ENCODE results near the gene CHAF1A.

Gene CHAF1A

DNA sequence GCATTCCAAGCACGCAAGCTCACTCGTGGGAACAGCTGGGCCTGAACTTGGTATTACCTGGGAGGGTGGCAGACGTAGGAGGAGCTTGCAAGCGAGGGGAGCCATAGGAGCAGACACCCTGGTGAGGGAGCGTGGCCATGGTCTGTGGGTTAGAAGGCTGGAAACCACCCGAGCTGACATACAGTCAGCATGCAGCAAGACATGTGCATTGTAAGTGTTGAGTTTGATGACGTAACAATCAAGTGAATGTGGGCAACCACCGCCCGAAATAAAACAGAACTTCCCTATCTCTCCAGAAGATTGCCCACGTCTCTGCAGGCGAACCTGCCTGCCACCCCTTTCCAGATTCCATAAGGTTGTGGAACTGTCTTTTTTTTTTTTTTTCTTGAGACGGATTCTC is 28.3 kb downstream of the CHAF1A start:
- Mint-ChIP-seq H3K27me3 (no peaks in the 10 kb centered on the region), H3K4me1 (ENCODE audit: low read depth) (no peaks in the 10 kb centered on the region), H3K27ac (no peak overlapping the region), H3K4me3 (no peak overlapping the region), H3K9me3 (no peaks in the 10 kb centered on the region), H3K36me3 (ENCODE audit: low read depth) (peaks cover 61% of the 10 kb centered on the region)

DNA sequence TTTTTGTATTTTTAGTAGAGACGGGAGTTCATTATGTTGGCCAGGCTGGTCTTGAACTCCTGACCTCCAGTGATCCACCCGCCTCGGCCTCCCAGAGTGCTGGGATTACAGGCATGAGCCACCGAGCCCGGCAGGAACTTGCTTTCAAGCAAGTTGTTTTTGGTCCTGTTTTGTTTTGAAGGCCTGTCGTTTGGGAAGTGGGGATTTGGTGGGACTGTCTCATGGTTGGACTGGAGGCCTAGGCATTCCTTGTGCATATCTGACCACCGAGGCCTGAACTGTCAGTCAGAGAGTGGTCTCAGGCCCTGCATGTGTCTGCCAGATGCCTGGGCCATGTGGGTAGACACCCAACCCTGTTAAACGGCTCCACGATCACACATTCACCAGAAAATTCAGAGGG is 28.9 kb downstream of the CHAF1A start:
- H3K4me3 Mint-ChIP-seq = no peak overlapping the region
- H3K27ac Mint-ChIP-seq = no peak overlapping the region
- no peaks in the 10 kb centered on the region for H3K4me1 Mint-ChIP-seq (ENCODE audit: low read depth)
- H3K9me3 Mint-ChIP-seq = no peaks in the 10 kb centered on the region
- no peaks in the 10 kb centered on the region for H3K27me3 Mint-ChIP-seq
- peaks cover 57% of the 10 kb centered on the region for H3K36me3 Mint-ChIP-seq (ENCODE audit: low read depth)

DNA sequence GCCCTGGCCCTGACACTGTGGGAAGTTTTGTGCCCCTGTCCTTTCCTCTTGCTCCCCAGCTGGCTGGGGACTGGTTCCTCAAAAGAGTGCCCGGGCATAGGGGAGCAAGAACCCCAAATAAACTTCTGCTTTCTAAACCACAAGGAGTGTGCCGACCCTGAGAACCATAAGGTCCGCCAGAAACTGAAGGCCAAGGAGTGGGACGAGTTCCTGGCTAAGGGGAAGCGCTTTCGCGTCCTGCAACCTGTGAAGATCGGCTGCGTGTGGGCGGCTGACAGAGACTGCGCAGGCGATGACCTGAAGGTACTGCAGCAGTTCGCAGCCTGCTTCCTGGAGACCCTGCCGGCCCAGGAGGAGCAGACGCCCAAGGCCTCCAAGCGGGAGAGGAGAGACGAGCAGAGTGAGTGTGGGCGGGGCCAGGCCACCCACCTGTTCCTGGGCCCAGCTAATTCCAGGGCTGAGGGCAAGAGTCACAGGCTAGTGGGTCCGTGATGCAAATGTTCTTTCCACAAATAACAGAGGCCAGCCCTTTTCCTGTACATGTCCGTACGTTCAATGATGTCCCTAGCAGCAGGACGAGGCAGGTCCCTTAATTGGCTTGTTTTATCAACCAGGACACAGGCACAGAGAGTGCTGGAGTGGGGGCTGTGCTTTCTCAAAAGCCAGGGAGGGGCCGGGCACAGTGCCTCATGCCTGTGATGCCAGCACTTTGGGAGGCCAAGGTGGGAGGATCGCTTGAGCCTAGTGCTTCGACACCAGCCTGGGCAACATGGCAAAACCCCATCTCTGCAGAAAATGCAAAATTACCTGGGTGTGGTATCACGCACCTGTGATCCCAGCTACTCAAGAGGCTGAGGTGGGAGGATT is 29.6 kb downstream of the CHAF1A start:
- no peak overlapping the region for H3K4me3 Mint-ChIP-seq
- no peaks in the 10 kb centered on the region for H3K9me3 Mint-ChIP-seq
- no peak overlapping the region for H3K27ac Mint-ChIP-seq
- H3K27me3 Mint-ChIP-seq = no peaks in the 10 kb centered on the region
- no peaks in the 10 kb centered on the region for H3K4me1 Mint-ChIP-seq (ENCODE audit: low read depth)
- H3K36me3 Mint-ChIP-seq (ENCODE audit: low read depth) = peaks cover 57% of the 10 kb centered on the region

DNA sequence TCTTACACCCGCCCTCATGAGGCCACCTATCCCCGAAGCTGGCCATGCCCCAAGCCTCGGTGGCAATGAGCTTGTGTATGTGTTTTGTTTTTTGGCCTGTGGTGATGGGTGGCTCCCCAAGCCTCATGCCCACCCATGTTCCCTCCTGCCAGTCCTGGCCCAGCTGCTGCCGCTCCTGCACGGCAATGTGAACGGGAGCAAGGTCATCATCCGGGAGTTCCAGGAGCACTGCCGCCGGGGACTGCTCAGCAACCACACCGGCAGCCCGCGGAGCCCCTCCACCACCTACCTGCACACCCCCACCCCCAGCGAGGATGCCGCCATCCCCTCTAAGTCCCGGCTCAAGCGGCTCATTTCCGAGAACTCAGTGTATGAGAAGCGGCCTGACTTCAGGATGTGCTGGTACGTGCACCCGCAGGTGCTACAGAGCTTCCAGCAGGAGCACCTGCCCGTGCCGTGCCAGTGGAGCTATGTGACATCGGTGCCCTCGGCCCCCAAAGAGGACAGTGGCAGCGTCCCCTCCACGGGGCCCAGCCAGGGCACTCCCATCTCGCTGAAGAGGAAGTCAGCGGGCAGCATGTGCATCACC is 30.6 kb downstream of the CHAF1A start:
- Mint-ChIP-seq H3K27me3 (no peaks in the 10 kb centered on the region), H3K4me3 (no peak overlapping the region), H3K36me3 (ENCODE audit: low read depth) (peaks cover 59% of the 10 kb centered on the region), H3K9me3 (no peaks in the 10 kb centered on the region), H3K4me1 (ENCODE audit: low read depth) (no peaks in the 10 kb centered on the region), H3K27ac (no peak overlapping the region)

DNA sequence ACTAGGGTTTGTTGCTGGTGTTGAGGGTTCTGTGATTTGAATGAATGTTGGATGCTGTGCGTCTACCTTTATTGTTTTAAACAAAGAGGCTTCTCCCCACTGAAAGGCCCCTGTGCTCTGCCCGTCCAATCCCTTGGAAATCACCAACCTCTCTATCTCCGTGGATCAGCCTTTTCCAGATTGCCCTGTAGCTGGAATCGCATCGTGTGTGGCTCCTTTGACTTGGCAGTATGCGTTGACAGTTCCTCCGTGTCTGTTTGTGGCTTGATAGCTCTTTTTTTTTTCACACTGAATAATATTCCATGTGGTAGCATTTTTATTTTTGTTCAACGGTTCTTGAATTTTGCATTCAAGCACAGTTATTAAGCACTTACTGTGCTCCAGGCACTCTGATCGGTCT is 32.0 kb downstream of the CHAF1A start:
- peaks cover 54% of the 10 kb centered on the region for H3K36me3 Mint-ChIP-seq (ENCODE audit: low read depth)

DNA sequence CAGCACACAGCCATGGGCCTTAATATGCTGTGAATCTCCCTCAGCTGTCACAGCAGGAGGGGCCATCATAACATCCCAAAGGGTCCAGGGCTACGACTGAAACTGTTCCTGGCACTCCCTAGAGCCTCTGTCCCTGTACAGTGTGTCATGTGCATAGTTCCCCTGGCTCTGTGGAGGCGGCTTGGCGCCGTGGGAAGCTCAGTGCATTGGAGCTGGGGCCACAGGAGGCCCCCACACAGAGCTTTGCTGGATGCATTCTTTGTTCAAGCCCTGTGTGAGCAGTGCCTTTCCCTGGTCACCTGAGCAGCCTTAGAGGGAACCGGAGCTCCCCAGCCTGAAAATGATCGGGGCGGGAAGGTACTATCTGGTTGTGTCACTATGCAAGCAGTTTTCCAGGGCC is 33.8 kb downstream of the CHAF1A start:
- Mint-ChIP-seq H3K9me3 (no peaks in the 10 kb centered on the region), H3K36me3 (ENCODE audit: low read depth) (peaks cover 46% of the 10 kb centered on the region), H3K27me3 (no peaks in the 10 kb centered on the region), H3K4me1 (ENCODE audit: low read depth) (no peaks in the 10 kb centered on the region), H3K4me3 (no peak overlapping the region), H3K27ac (no peak overlapping the region)

More for the DNA sequence above, 32.0 kb downstream of the CHAF1A start:
- Mint-ChIP-seq H3K27ac (no peak overlapping the region), H3K4me3 (no peak overlapping the region), H3K27me3 (no peaks in the 10 kb centered on the region), H3K4me1 (ENCODE audit: low read depth) (no peaks in the 10 kb centered on the region), H3K9me3 (no peaks in the 10 kb centered on the region)

DNA sequence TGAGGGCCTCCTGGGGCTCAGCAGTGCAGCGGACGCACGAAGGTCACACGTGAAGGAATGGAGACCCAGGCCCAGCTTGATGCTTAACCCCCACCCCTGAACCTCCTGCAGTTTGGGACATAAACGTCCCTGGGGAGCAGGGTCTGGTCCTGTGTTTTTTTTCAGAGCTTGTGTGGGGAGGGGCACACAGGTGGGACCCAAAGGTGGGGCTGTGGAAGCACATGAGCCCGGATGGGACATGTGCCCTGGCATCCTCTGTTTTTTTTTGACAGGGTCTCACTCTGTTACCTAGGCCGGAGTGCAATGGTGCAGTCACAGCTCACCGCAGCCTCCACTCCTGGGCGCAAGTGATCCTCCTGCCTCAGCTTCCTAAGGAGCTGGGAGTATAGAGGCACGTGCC is 34.7 kb downstream of the CHAF1A start:
- H3K4me1 Mint-ChIP-seq (ENCODE audit: low read depth) = no peaks in the 10 kb centered on the region
- H3K4me3 Mint-ChIP-seq = no peak overlapping the region
- no peaks in the 10 kb centered on the region for H3K27me3 Mint-ChIP-seq
- H3K36me3 Mint-ChIP-seq (ENCODE audit: low read depth) = peaks cover 40% of the 10 kb centered on the region
- H3K9me3 Mint-ChIP-seq = no peaks in the 10 kb centered on the region
- no peak overlapping the region for H3K27ac Mint-ChIP-seq

DNA sequence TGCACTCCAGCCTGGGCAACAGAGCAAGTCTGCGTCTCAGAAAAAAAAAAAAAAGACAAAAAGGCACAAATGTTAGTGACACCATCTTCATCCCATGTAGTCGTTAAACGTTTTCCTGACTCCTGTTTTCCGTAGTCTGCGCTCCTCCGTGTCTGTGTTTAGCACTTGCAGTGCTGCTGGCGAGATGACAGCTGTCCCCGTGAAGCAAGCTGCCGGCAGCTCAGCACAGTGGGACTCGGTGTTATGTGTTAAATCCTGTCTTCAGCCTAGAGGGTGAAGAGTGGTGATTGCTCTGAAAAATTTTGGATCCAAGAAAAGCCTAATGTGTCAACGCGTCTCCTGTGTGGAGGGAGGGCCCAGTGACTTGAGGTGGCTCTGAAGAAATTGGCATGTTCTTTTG is 36.8 kb downstream of the CHAF1A start:
- Mint-ChIP-seq H3K4me1 (ENCODE audit: low read depth) (no peaks in the 10 kb centered on the region), H3K9me3 (no peaks in the 10 kb centered on the region), H3K4me3 (no peak overlapping the region), H3K27ac (no peak overlapping the region), H3K27me3 (no peaks in the 10 kb centered on the region), H3K36me3 (ENCODE audit: low read depth) (peaks cover 39% of the 10 kb centered on the region)

DNA sequence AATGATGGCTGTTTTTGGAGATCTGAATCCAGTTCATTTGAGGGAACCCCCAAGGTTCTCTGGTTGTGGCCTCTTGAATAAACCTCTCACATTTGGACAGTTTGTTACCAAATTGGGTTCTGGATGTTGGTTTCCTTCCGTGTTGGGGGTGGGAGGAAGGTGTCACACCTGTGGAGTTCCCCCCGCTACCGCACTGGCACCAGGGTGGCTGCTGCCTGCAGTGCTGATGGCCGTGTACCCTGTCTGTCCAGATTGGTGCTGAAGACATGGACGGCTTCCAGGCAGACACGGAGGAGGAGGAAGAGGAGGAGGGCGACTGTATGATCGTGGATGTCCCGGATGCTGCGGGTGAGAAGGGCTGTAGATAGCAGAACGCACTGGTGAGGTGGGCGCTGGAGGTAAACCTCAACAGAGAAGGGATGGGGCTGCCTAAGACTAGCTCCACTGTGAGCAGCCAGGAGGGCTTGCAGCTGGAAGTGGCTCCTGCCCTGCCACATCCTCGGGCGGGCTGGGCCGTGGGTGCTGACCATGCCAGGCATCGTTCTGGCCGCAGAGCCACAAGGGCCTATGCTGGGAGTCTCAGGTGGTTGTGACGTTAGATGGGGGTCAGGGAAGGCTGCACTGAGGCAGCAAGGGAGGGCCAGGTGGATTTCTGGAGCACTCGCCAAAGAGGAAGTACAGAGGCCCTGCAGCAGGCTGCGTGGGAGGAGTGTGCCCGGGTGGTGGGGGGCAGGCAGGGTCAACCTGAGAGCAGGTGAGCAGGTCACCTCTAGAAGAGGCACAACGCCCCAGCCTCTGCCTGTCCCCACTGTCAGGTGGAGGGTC is 39.8 kb downstream of the CHAF1A start:
- no peaks in the 10 kb centered on the region for H3K9me3 Mint-ChIP-seq
- peaks cover 31% of the 10 kb centered on the region for H3K36me3 Mint-ChIP-seq (ENCODE audit: low read depth)
- peak overlapping the region; percentile 3 for H3K4me3 Mint-ChIP-seq
- no peaks in the 10 kb centered on the region for H3K27me3 Mint-ChIP-seq
- H3K27ac Mint-ChIP-seq = no peak overlapping the region
- H3K4me1 Mint-ChIP-seq (ENCODE audit: low read depth) = no peaks in the 10 kb centered on the region

DNA sequence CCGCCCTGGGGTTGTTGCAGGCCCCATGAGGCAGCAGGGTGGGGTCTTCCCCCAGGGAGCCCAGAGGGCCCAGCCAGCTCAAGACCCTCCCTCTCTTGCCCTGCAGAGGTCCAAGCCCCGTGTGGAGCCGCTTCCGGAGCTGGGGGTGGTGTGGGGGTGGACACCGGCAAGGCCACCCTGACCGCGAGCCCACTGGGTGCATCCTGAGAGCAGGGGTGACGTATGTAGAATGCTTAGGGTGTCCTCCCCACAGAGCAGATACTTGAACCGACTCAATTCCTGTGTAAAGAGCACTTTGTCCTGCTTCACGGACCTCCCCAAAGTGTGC is 40.3 kb downstream of the CHAF1A start:
- peaks cover 31% of the 10 kb centered on the region for H3K36me3 Mint-ChIP-seq (ENCODE audit: low read depth)
- no peak overlapping the region for H3K27ac Mint-ChIP-seq
- H3K4me3 Mint-ChIP-seq = no peak overlapping the region
- H3K9me3 Mint-ChIP-seq = no peaks in the 10 kb centered on the region
- H3K4me1 Mint-ChIP-seq (ENCODE audit: low read depth) = no peaks in the 10 kb centered on the region
- H3K27me3 Mint-ChIP-seq = no peaks in the 10 kb centered on the region

DNA sequence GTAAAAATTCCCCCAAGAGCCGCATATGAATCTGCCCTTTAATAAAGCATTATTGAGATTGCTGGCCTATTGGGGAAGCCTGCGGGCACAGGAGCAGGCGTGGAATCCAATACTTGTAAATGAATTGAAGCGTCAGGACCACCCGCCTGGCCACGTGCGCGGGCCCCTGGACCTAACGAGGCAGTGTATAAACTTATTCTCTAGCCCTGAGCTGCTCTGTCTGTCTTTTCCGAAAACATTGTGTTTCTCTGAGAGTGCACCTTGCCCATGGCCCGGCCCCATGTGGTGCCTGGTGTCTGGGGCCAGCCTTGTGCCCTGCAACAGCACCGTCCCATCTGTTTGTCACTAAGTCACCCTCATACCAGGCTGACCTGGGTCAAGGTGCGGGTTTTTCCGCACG is 40.7 kb downstream of the CHAF1A start:
- Mint-ChIP-seq H3K9me3 (no peaks in the 10 kb centered on the region), H3K36me3 (ENCODE audit: low read depth) (peaks cover 28% of the 10 kb centered on the region), H3K27ac (no peak overlapping the region), H3K4me3 (no peak overlapping the region), H3K27me3 (no peaks in the 10 kb centered on the region), H3K4me1 (ENCODE audit: low read depth) (no peaks in the 10 kb centered on the region)

DNA sequence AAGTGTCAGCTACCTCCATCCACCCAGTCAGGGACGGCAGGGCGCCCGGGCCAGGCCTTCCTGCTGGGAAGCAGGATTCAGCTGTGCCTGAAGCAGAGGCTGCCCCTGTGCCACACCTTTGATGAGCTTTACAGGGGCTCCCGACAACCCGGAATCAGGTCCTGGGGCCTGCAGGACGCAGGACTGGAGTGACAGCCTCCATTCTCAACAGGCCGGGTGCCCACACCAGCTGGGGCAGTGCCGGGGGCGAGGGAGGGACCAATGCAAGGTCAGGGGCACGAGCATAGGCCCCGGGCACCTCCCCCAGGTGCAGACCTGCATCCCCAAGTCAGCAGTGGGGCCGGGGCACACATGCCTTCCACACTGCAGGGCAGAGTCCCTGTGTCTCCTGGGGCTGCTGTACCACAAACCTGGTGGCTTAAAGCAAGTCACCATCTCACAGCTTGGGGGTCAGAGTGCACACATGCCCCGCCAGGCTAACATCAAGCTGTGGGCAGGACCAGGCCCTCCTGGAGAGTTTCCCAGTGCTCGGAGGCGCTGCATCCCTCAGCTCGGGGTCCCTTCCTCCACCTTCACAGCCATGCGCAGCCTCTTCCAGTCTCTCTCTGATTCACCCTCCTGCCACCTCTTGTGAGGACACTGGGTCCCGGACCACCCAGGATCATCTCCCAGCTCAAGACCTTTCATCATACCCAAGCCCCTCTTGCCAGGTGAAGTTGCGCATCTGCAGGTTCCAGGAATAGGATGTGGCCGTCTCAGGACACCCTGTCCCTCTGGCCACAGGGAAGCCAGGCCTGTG is 41.7 kb downstream of the CHAF1A start:
- Mint-ChIP-seq H3K36me3 (ENCODE audit: low read depth) (peaks cover 29% of the 10 kb centered on the region), H3K27me3 (no peaks in the 10 kb centered on the region), H3K9me3 (no peaks in the 10 kb centered on the region), H3K4me3 (no peak overlapping the region), H3K4me1 (ENCODE audit: low read depth) (no peaks in the 10 kb centered on the region), H3K27ac (no peak overlapping the region)

DNA sequence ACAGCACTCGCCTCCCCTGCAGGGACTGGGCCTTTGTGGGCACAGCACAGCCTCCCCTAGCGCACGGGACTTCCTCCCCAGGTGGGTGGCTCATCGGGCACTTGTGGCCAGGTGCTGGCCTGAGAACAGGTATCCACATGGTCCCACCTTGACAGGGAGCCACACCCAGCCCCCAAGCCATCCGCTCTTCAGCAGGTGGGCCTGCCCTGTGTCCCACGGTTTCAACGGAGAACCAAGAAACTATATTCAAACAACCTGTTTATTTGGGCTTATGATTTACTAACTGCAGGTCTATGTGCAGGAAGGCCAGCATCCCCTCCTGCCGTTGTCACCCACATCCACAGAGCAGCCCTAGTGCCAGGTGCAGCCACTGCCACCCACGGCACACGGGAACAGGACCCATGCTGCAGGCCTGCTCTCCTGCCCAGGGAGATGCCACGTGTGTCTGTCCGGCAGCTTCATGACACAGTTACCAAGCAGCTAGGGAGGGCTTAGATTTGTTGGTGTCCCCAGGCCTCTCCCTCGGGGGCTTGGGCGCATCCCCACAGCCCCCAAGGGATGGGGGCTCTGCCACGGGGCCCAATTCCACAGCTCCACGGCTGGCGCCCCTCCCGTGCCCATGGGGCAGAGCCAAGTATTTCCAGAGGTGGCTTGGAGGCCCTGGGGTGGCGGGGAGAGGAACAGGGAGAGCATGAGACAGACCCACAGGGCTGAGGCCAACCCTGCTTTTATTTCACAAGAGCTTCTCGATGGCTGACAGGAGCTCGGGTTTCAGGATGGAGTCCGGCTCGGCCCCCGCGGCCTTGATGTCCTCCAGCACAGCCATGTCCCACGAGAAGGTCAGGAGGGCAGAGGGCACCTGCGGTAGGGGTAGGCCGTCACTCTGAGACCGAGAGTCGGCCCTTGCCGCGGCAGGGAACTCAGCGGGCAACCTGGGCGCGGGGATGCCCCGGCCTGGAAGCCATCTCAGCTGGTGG is 42.6 kb downstream of the CHAF1A start:
- H3K27me3 Mint-ChIP-seq = no peaks in the 10 kb centered on the region
- H3K36me3 Mint-ChIP-seq (ENCODE audit: low read depth) = peaks cover 20% of the 10 kb centered on the region
- no peak overlapping the region for H3K27ac Mint-ChIP-seq
- H3K4me3 Mint-ChIP-seq = no peak overlapping the region
- no peaks in the 10 kb centered on the region for H3K9me3 Mint-ChIP-seq
- H3K4me1 Mint-ChIP-seq (ENCODE audit: low read depth) = no peaks in the 10 kb centered on the region

All from stimulated activated naive CD8-positive, alpha-beta T cell treated with anti-CD3 and anti-CD28 coated beads, Interleukin-15, Interleukin-2, amounts not matched to agents 100 ng/mL and 50 ng/mL, for 24 hours (primary cell).